Loucy (cell line): ENCODE data around the gene CKMT1A.
"Not testable (repeated sequence)": the region's sequence is repeated elsewhere in the genome, so short reads cannot be mapped to it uniquely, and the experiment has no call there.

ENCODE experiments used
- CTCF ChIP-seq: fragments of 200-600 bp; sonication (generic); conservative IDR thresholded peaks from 2 replicates; pipeline ENCODE4 v1.5.1; 2014; ENCODE audit warnings: mild to moderate bottlenecking, antibody characterized with exemption, low read length
- EZH2phosphoT487 ChIP-seq: fragments of 200-600 bp; IDR thresholded peaks from 2 replicates; pipeline ENCODE4 v1.6.1; 2018; ENCODE audit warnings: antibody characterized with exemption, mild to moderate bottlenecking, moderate library complexity, borderline replicate concordance

GRCh38 chr15:43689604-43690301, 3.9 kb upstream of the CKMT1A start:
- not testable (repeated sequence) for TF ChIP-seq CTCF, EZH2phosphoT487
